SH-SY5Y (cell line): ENCODE results near the gene KRT77.

Experiments
- GATA2 ChIP-seq: IDR thresholded peaks from 2 replicates; pipeline ENCODE4 v1.6.1; 2011; ENCODE audit warnings: mild to moderate bottlenecking, low read depth, low read length
- GATA3 ChIP-seq: IDR thresholded peaks from 2 replicates; pipeline ENCODE4 v1.6.1; 2011; ENCODE audit warnings: low read depth, mild to moderate bottlenecking, low read length, moderate library complexity

GRCh38 chr12:52703424-52703823, at the start of gene KRT77:
- TF ChIP-seq GATA2 (no peak), GATA3 (no peak)
